Right atrium auricular region (tissue), 2 donors: Measurements from ENCODE around the gene EHHADH. TPM values are rescaled to one million over a fixed set of nuclear protein-coding genes. Genes with fewer than 3 reads are reported as not detected.

Source experiments
- DNase-seq: peaks from one replicate; pipeline ENCODE4 v3.0.0-alpha.2; 2019; ENCODE audit warnings: low spot score
- H3K27ac ChIP-seq, 2 donors: fragments of 200-600 bp; sonication (generic); 1 replicate in 1 of 2; 2 replicates in 1 of 2; pipeline ENCODE4 v1.5.1; 2016 to 2019
- H3K27me3 ChIP-seq, 2 donors: fragments of 200-600 bp; sonication (generic); one replicate each; pipeline versions ENCODE4 v1.5.1 to v1.6.0; 2017 to 2019
- H3K36me3 ChIP-seq: fragments of 200-600 bp; sonication (generic); one replicate; pipeline ENCODE4 v1.5.1; 2016
- H3K4me1 ChIP-seq, 2 donors: fragments of 200-600 bp; sonication (generic); one replicate each; pipeline versions ENCODE4 v1.5.1 to v1.6.0; 2017 to 2019
- H3K4me3 ChIP-seq, 2 donors: fragments of 200-600 bp; sonication (generic); 1 replicate in 1 of 2; 2 replicates in 1 of 2; pipeline ENCODE4 v1.5.1; 2017 to 2019; ENCODE audit warnings: mild to moderate bottlenecking in 1 of 2, moderate library complexity in 1 of 2
- H3K9me3 ChIP-seq, 2 donors: fragments of 200-600 bp; sonication (generic); one replicate each; pipeline ENCODE4 v1.5.1; 2019
- CTCF ChIP-seq, 2 donors: fragments of 200-600 bp; sonication (generic); IDR thresholded peaks; one replicate each; pipeline ENCODE4 v1.5.1; 2019; ENCODE audit warnings: antibody characterized with exemption in 2 of 2
- total RNA-seq, 2 donors: library from RNA; depleted of rRNA; stranded (reverse); fragments of >200 nt; gene quantifications; one replicate each; pipeline ENCODE4 v1.1.0, GENCODE V29; 2016

Gene EHHADH
- total RNA-seq, 2 donors from 2014 or later = 3.6 to 24.3 TPM

- Histone ChIP-seq H3K4me3 (no peak overlapping the region), H3K27ac (no peak overlapping the region), H3K27me3 (no peaks in the 10 kb centered on the region), H3K36me3 (no peaks in the 10 kb centered on the region), H3K4me1 (no peaks in the 10 kb centered on the region), H3K9me3 (no peaks in the 10 kb centered on the region)
- no peak for DNase-seq
- no peak for TF ChIP-seq CTCF (IDR thresholded peaks at IDR 0.05)
Observed at GRCh38 chr3:185270956-185271332, 17.1 kb upstream of the EHHADH start.

GRCh38 chr3:185270262-185270955, 16.6 kb upstream of the EHHADH start:
- Histone ChIP-seq H3K9me3 (no peaks in the 10 kb centered on the region), H3K27ac (no peak overlapping the region), H3K4me1 (no peaks in the 10 kb centered on the region), H3K4me3 (no peak overlapping the region), H3K27me3 (no peaks in the 10 kb centered on the region), H3K36me3 (no peaks in the 10 kb centered on the region)
- peak in 1 of 2 donors; percentile 44 for TF ChIP-seq CTCF (IDR thresholded peaks at IDR 0.05)
- no peak for DNase-seq

GRCh38 chr3:185268194-185268962, 14.5 kb upstream of the EHHADH start:
- no peaks in the 10 kb centered on the region for H3K4me1 ChIP-seq
- H3K36me3 ChIP-seq = no peaks in the 10 kb centered on the region
- no peak overlapping the region for H3K27ac ChIP-seq
- H3K4me3 ChIP-seq = no peak overlapping the region
- H3K9me3 ChIP-seq = no peaks in the 10 kb centered on the region
- no peaks in the 10 kb centered on the region for H3K27me3 ChIP-seq
- no peak for DNase-seq
- TF ChIP-seq CTCF (IDR thresholded peaks at IDR 0.05) = no peak

GRCh38 chr3:185267193-185267592, 13.3 kb upstream of the EHHADH start:
- Histone ChIP-seq H3K9me3 (no peaks in the 10 kb centered on the region), H3K27me3 (no peaks in the 10 kb centered on the region), H3K36me3 (no peaks in the 10 kb centered on the region), H3K4me1 (no peaks in the 10 kb centered on the region), H3K27ac (no peak overlapping the region), H3K4me3 (no peak overlapping the region)
- no peak for TF ChIP-seq CTCF (IDR thresholded peaks at IDR 0.05)
- no peak for DNase-seq

GRCh38 chr3:185264849-185265553, 11.2 kb upstream of the EHHADH start:
- Histone ChIP-seq H3K4me3 (no peak overlapping the region), H3K4me1 (no peaks in the 10 kb centered on the region), H3K36me3 (no peaks in the 10 kb centered on the region), H3K9me3 (no peaks in the 10 kb centered on the region), H3K27ac (no peak overlapping the region), H3K27me3 (no peaks in the 10 kb centered on the region)
- TF ChIP-seq CTCF (IDR thresholded peaks at IDR 0.05) = no peak
- DNase-seq = no peak
